Fibroblast of pulmonary artery (primary cell): ENCODE data around the gene UGT3A2.
A peak's percentile ranks its signal among the peaks of the same experiment; 100 is the strongest.

Experiments used
- DNase-seq: peaks from one replicate; pipeline ENCODE4 v3.0.0-alpha.2; 2010; ENCODE audit warnings: low read depth
- H3K4me3 ChIP-seq: replicated peaks from 2 replicates; pipeline ENCODE4 v1.5.1; 2011; ENCODE audit warnings: low read depth, mild to moderate bottlenecking, control low read depth, low read length, moderate library complexity
- CTCF ChIP-seq: IDR thresholded peaks from 2 replicates; pipeline ENCODE4 v1.5.1; 2011; ENCODE audit warnings: mild to moderate bottlenecking, control low read depth, low read length, inconsistent platforms; ENCODE audit errors: missing control alignments

UGT3A2 gene

GRCh38 chr5:36066540-36067210 is at the start of gene UGT3A2:
Gene UGT3A2 (minus strand): TSS chr5:36066882. CDS start chr5:36066789, 93 bp downstream.
- H3K4me3 ChIP-seq = no peak within 1 kb of the TSS
- no peak for TF ChIP-seq CTCF
- no peak for DNase-seq

- no peak for DNase-seq
- TF ChIP-seq CTCF = no peak
- H3K4me3 ChIP-seq = no peak overlapping the region
Measured at GRCh38 chr5:36111238-36111637, 44.6 kb upstream of the UGT3A2 start.

- TF ChIP-seq CTCF = no peak
- no peak overlapping the region for H3K4me3 ChIP-seq
- DNase-seq = peak; percentile 6
Measured at GRCh38 chr5:36108758-36109460, 42.2 kb upstream of the UGT3A2 start.

- H3K4me3 ChIP-seq = no peak overlapping the region
- TF ChIP-seq CTCF = no peak
- no peak for DNase-seq
Measured at GRCh38 chr5:36105819-36106218, 39.1 kb upstream of the UGT3A2 start.

DNA sequence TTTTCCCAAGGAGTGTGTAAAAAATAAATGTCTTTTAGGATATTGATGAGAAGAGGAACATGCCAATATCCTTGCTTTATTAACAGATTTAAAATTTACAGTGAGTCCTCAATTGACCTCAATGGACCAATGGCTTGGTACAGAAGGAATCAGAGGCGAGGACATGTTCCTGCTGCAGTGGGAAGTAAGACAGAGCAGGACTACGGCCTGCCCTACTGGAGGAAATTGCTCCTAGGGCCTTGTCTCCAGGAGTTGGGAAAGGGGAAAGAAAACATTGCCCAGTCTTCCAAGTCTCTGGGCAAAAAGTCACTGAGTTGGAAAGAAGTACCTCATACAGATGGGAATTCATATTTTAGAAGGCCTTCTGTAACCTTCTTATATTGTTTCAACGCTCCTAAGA is 33.1 kb upstream of the UGT3A2 start:
- TF ChIP-seq CTCF = no peak
- no peak for DNase-seq
- H3K4me3 ChIP-seq = no peak overlapping the region

GRCh38 chr5:36096486-36096885 is 29.8 kb upstream of the UGT3A2 start:
- DNase-seq = no peak
- no peak overlapping the region for H3K4me3 ChIP-seq
- no peak for TF ChIP-seq CTCF
